CD4-positive, alpha-beta T cell treated with Interferon alpha-2 for 1 hour (primary cell): ENCODE results near the gene FUT3.
"Not testable (repeated sequence)": the region's sequence is repeated elsewhere in the genome, so short reads cannot be mapped to it uniquely, and the experiment has no call there.

Source experiments
- DNase-seq, 2 donors: peaks; one replicate each; pipeline ENCODE4 v3.0.0-alpha.2; 2020 to 2022

FUT3 gene

GRCh38 chr19:5844456-5845433, 6.5 kb downstream of the FUT3 start:
- no peak for DNase-seq

GRCh38 chr19:5843295-5843927, 7.8 kb downstream of the FUT3 start:
- no peak for DNase-seq

- DNase-seq = not testable (repeated sequence)
Observed at GRCh38 chr19:5841735-5842111, 9.5 kb downstream of the FUT3 start.

GRCh38 chr19:5839065-5840017, 11.9 kb downstream of the FUT3 start, which contains the start of gene FUT6:
TSS of gene FUT6 (minus strand) at chr19:5839702. CDS start at chr19:5832567, 7,135 bp downstream.
- no peak for DNase-seq

- no peak for DNase-seq
Observed at GRCh38 chr19:5838353-5839064, 12.7 kb downstream of the FUT3 start.

GRCh38 chr19:5837761-5838352, 13.4 kb downstream of the FUT3 start:
- DNase-seq = no peak

- no peak for DNase-seq
Observed at GRCh38 chr19:5832527-5833216, 18.6 kb downstream of the FUT3 start.

GRCh38 chr19:5832061-5832460, 19.2 kb downstream of the FUT3 start:
- no peak for DNase-seq

GRCh38 chr19:5831159-5831558, 20.1 kb downstream of the FUT3 start:
- DNase-seq = no peak

GRCh38 chr19:5829567-5830310, 21.5 kb downstream of the FUT3 start:
- no peak for DNase-seq

- peak in 1 of 2 donors; percentile 26 for DNase-seq
Observed at GRCh38 chr19:5828661-5829566, 22.3 kb downstream of the FUT3 start.

GRCh38 chr19:5827891-5828660, 23.2 kb downstream of the FUT3 start:
- DNase-seq = peak; percentile 93 to 94

- DNase-seq = no peak
Observed at GRCh38 chr19:5827342-5827890, 23.8 kb downstream of the FUT3 start.

- peak; percentile 10 to 30 for DNase-seq
Observed at GRCh38 chr19:5826531-5827341, 24.5 kb downstream of the FUT3 start.

GRCh38 chr19:5825178-5825577, 26.1 kb downstream of the FUT3 start:
- no peak for DNase-seq

GRCh38 chr19:5824751-5825150, 26.5 kb downstream of the FUT3 start:
- DNase-seq = no peak
